Measurements from ENCODE around the gene RNF138.
"Not testable (repeated sequence)": the region's sequence is repeated elsewhere in the genome, so short reads cannot be mapped to it uniquely, and the experiment has no call there.

The RNF138 gene

GRCh38 chr18:32095192-32095899 lies 3.7 kb downstream of the RNF138 start:
- DNase-seq (ENCODE audit: low read depth) = no peak

DNA sequence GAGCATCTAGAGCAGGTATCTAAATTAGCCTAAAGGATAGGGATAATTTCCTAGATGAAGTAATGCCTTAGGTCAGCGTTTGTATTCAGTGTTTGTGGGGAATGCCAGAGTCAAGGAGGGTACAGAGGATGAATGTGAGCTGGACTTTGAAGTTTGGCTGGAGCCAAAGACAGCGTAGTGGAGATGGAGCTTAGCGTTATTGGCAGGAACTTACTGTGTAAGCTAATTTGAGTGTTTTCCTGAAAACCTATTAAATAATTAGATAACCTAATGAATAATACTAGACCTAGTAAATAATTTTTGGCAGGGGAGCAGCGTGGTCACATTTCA lies 4.2 kb downstream of the RNF138 start:
- DNase-seq (ENCODE audit: low read depth) = no peak

- no peak for DNase-seq (ENCODE audit: low read depth)
Observed at GRCh38 chr18:32096946-32097345, 5.3 kb downstream of the RNF138 start.

DNA sequence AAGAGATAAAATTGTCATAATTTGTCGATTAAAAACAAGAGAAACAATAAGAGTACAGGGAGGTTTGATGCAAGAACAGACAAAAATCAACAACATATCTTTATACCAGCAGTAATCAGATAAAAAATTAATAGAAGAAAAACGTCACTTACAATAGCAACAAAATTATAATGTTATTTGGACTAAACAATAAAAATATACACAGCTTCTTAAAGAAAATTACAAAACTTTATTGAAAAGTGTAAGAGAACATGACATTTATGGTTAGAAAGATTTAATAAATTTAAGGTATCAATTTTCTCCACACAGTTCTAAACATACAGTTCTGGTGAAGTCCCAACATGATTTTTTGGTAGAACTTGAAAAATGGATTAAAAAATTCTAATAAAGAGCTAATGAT lies 12.8 kb downstream of the RNF138 start:
- no peak for DNase-seq (ENCODE audit: low read depth)

DNA sequence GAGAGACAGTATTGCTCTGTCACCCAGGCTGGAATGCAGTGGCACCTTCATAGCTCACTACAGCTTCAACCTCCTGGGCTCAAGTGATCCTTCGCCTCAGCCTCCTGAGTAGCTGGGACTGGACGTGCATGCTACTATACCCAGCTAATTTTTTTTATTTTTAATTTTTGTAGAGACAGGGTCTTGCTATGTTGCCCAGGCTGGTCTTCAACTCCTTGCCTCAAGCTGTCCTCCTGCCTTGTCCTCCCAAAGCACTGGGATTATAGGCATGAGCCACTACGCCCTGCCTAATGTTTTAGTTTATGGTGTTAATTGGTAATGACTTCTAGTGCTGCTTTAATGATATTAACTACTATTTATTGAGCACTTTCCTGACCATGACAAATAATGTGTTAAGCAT lies 18.3 kb downstream of the RNF138 start:
- DNase-seq (ENCODE audit: low read depth) = no peak

DNA sequence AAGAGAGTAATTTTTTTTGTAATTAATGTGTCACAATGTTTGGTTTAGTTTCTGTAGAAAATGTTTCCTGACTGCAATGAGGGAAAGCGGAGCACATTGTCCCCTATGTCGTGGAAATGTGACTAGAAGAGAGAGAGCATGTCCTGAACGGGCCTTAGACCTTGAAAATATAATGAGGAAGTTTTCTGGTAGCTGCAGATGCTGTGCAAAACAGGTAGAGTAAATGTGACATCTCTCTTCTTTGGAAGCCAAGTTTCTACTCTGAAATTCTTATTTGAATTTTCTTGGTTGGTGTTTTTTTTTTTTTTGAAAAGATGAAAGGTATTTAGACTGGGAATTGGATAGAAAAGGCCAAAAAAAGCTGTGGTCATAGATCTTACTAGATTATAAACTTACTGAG lies 20.0 kb downstream of the RNF138 start:
- no peak for DNase-seq (ENCODE audit: low read depth)

GRCh38 chr18:32112826-32113225 lies 21.2 kb downstream of the RNF138 start:
- no peak for DNase-seq (ENCODE audit: low read depth)

- no peak for DNase-seq (ENCODE audit: low read depth)
Observed at GRCh38 chr18:32114293-32114942, 22.7 kb downstream of the RNF138 start.

DNA sequence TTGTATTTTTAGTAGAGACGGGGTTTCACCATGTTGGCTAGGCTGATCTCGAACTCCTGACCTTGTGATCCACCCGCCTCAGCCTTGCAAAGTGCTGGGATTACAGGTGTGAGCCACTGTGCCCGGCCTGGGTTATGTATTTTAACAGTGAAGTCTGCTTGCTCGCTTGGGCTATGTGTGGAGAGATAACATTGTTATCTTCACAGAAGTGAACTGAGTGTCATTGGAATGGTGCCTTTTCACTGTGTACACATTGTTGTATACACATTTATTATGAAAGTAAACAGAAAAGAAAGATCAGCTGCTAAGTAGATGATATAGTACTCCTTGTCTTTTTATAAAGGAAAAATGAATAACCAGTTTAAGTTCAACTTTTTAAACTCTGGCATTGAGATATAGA lies 30.4 kb downstream of the RNF138 start:
- DNase-seq (ENCODE audit: low read depth) = no peak

- DNase-seq (ENCODE audit: low read depth) = no peak
Observed at GRCh38 chr18:32126538-32126937, 34.9 kb downstream of the RNF138 start.

DNA sequence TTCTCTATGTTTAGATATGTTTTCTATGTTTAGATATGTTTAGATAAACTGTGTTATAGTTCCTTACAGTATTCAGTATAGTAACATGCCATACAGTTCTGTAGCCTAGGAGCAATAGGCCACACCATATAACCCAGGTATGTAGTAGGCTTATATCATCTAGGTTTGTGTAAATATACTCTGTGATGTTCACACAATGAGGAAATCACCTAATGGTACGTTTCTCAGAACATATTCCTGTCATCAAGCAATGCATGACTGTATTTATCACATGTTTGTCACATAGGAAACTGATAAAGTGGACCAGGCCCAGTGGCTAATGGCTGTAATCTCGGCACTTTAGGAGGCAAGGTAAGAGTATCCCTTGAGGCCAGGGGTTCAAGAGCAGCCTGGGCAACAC lies 44.0 kb downstream of the RNF138 start:
- no peak for DNase-seq (ENCODE audit: low read depth)

GRCh38 chr18:32138332-32138982 lies 46.8 kb downstream of the RNF138 start:
- DNase-seq (ENCODE audit: low read depth) = no peak

- no peak for DNase-seq (ENCODE audit: low read depth)
Observed at GRCh38 chr18:32139835-32140283, 48.2 kb downstream of the RNF138 start.

- DNase-seq (ENCODE audit: low read depth) = no peak
Observed at GRCh38 chr18:32148185-32148870, 56.7 kb downstream of the RNF138 start.

- no peak for DNase-seq (ENCODE audit: low read depth)
Observed at GRCh38 chr18:32152705-32153448, 61.2 kb downstream of the RNF138 start.

DNA sequence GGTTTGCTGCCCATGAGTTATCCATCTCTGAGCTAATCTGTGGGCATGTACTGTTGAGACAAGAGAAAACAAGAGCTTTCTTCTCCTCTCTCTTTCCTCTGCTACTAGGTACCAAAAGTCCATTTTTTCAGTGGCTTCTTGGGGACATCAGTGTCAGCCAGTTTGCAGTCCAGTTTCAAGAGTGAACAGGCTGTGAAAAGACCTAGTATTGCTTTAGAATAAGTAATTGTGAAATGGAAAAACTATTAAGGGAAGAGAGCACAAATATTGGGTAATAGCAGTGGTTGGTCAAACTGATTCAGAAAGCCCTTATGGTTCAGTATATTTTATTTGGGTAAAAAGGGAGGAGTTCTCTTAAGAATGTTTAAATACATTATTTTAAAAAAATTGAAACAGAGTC lies 65.2 kb downstream of the RNF138 start:
- DNase-seq (ENCODE audit: low read depth) = no peak

DNA sequence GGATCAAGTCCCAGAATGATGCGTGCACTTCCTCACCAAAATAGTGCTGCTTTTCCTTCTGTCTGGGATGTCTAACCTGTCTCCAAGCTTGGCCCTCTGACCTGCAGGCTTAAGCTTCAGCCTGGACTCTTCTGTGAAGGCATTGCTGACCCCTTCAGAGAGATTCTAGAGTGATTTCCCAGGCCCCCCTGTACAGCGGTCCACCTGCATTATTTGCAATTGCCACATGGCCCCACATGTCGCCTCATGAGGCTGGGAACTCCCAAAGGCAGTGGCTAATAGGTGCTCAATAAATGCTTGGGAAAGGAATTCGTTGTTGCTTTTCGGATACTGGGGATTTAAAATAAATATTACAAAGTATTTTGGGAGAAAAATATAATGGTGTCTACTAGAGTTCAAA lies 65.9 kb downstream of the RNF138 start:
- DNase-seq (ENCODE audit: low read depth) = no peak

GRCh38 chr18:32158108-32158624 lies 66.5 kb downstream of the RNF138 start:
- DNase-seq (ENCODE audit: low read depth) = peak; percentile 83

DNA sequence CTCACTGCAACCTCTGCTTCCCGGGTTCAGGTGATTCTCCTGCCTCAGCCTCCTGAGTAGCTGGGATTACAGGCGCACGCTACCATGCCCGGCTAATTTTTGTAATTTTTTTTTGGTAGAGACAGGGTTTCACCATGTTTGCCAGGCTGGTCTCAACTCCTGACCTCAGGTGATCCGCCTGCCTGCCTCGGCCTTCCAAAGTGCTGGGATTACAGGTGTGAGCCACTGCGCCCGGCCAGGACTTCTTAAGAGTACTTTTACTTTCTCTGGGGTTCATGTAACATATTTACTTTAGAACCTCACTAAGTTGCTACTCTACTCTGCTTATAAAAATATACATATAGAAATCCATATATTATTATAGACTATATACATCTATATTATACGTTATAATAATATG lies 67.0 kb downstream of the RNF138 start:
- not testable (repeated sequence) for DNase-seq (ENCODE audit: low read depth)

DNA sequence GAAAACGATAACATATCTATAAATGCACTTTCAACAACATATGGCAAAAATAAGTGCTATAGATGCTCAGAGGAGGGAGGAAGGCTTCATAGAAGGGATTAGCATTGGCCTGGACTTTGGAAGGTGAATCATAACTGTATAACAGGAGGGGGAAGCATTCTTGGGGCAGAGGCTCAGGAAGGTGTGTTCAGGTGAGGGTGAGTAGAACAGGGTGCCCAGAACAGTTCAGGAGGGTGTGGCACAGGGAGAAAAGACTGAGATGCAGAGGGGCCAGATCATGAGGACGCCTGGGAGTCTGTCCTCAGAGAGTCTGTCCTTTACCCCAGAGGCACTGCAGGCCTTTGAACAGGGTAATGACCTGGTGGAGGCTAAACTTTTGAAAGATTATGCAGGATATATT lies 68.9 kb downstream of the RNF138 start:
- no peak for DNase-seq (ENCODE audit: low read depth)

GRCh38 chr18:32167980-32168730 lies 76.5 kb downstream of the RNF138 start:
- DNase-seq (ENCODE audit: low read depth) = no peak

Measured in ELR (cell line).